ENCODE measurements around the gene DENND2C.

- TF ChIP-seq CTCF (conservative IDR thresholded peaks at IDR 0.05), result no peak
- no peak for TF ChIP-seq EZH2 (IDR thresholded peaks at IDR 0.05; ENCODE audit: low read depth)
Measured at GRCh38 chr1:114559356-114559755, 110.5 kb downstream of the DENND2C start.

Measured in PC-9 (cell line).